Stimulated activated CD4-positive, alpha-beta T cell treated with anti-CD3 and anti-CD28 coated beads, Interleukin-2, amount 100 ng/mL, for 24 hours (primary cell): ENCODE data around the gene ARSA.
"Not testable (repeated sequence)": the region's sequence is repeated elsewhere in the genome, so short reads cannot be mapped to it uniquely, and the experiment has no call there.

Source experiments
- DNase-seq, 2 donors: peaks; one replicate each; pipeline ENCODE4 v3.0.0-alpha.2; 2020

The ARSA gene

GRCh38 chr22:50621356-50621880 lies 6.5 kb downstream of the ARSA start:
- peak; percentile 49 to 53 for DNase-seq

GRCh38 chr22:50620593-50621355 lies 7.2 kb downstream of the ARSA start:
- peak; percentile 55 to 65 for DNase-seq

GRCh38 chr22:50614296-50614695 lies 13.7 kb downstream of the ARSA start:
- not testable (repeated sequence) for DNase-seq

GRCh38 chr22:50613291-50613981 lies 14.5 kb downstream of the ARSA start:
- no peak for DNase-seq

- DNase-seq, result peak in 1 of 2 donors; percentile 30
Measured at GRCh38 chr22:50612528-50613221, 15.3 kb downstream of the ARSA start.

GRCh38 chr22:50612168-50612527 lies 15.8 kb downstream of the ARSA start:
- no peak for DNase-seq

GRCh38 chr22:50611341-50612060 lies 16.5 kb downstream of the ARSA start:
- no peak for DNase-seq

- DNase-seq, result no peak
Measured at GRCh38 chr22:50610581-50610980, 17.4 kb downstream of the ARSA start.

GRCh38 chr22:50610041-50610451 lies 17.9 kb downstream of the ARSA start:
- no peak for DNase-seq

- no peak for DNase-seq
Measured at GRCh38 chr22:50609599-50609998, 18.4 kb downstream of the ARSA start.

GRCh38 chr22:50608996-50609395 lies 19.0 kb downstream of the ARSA start:
- no peak for DNase-seq

- DNase-seq, result not testable (repeated sequence)
Measured at GRCh38 chr22:50608058-50608840, 19.7 kb downstream of the ARSA start.

GRCh38 chr22:50607659-50608020 lies 20.3 kb downstream of the ARSA start:
- no peak for DNase-seq

- no peak for DNase-seq
Measured at GRCh38 chr22:50606946-50607658, 20.9 kb downstream of the ARSA start.

GRCh38 chr22:50606165-50606945 lies 21.6 kb downstream of the ARSA start:
- no peak for DNase-seq

GRCh38 chr22:50605613-50606074 lies 22.3 kb downstream of the ARSA start:
- DNase-seq, result no peak

GRCh38 chr22:50605002-50605612 lies 22.8 kb downstream of the ARSA start:
- DNase-seq, result no peak

- no peak for DNase-seq
Measured at GRCh38 chr22:50604256-50605001, 23.5 kb downstream of the ARSA start.
